ENCODE data around the gene BCAR1. TPM values are rescaled to one million over a fixed set of nuclear protein-coding genes. Genes with fewer than 3 reads are reported as not detected.

The BCAR1 gene
- total and polyA plus RNA-seq, 2 experiments from 2014 or later, result 37.9 to 140 TPM

DNA sequence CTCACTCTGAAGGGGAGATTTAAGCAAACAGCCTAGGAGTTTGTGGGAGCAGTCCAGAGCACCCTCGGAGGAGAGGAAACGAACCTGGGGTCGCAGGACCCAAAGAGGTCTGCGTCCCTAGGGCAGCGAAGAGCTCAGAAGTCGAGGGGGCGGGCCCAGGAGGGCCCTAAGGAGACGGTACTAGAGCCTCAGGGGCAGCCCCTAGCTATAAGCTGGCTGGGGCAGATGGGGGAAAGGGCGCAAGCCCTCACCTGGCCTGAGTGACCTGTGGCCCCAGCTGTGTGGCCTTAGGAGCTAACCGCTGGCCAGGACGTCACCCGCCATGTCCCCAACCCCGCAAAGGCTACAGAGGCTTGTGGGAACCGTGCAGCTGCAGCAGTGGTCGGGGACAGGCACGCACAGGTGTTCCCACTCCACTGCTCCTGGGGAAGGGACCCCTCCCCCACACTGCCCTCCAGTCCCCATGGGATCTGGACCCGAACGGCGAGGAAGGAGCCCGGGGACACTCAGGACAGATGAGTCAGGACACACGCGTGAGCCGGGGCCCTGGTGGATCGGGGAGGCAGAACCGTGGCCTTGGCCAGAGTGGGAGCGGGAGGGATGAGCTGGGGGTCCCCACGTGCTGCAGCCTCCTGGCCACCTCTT lies 42.4 kb downstream of the BCAR1 start:
- Histone ChIP-seq H3K4me2 (no peak overlapping the region), H3K27me3 (ENCODE audit: insufficient read depth) (no peaks in the 10 kb centered on the region), H3K4me3 (no peak overlapping the region), H2AFZ (peak overlapping the region; percentile 28; the same call in 1 of the 2 replicates), H3K27ac (ENCODE audit: low read depth) (no peak overlapping the region), H3K79me2 (replicated peaks; ENCODE audit: insufficient read depth) (no peaks in the 10 kb centered on the region), H3K4me1 (ENCODE audit: insufficient read depth) (no peaks in the 10 kb centered on the region), H3F3A (replicated peaks; ENCODE audit: low read depth) (no peaks in the 10 kb centered on the region), H3K36me3 (ENCODE audit: insufficient read depth) (no peaks in the 10 kb centered on the region), H4K20me1 (replicated peaks; ENCODE audit: insufficient read depth) (0 out of 2 replicates have a peak, but pooled peaks cover 3% of the 10 kb centered on the region), H3K9me2 (ENCODE audit: insufficient read depth) (no peaks in the 10 kb centered on the region)
- Mint-ChIP-seq H3K36me3 (ENCODE audit: low read depth) (no peaks in the 10 kb centered on the region), H3K27ac (no peak overlapping the region), H3K9me3 (no peaks in the 10 kb centered on the region), H3K27me3 (ENCODE audit: insufficient read depth, low read depth, poor library complexity) (peaks cover 2% of the 10 kb centered on the region), H3K4me3 (no peak overlapping the region; the same call in 2 of the 3 replicates), H3K4me1 (peaks cover 6% of the 10 kb centered on the region; the same call in 1 of the 3 replicates)
- ATAC-seq (peak; percentile 54), DNase-seq (ENCODE audit: low spot score) (no peak)
- no peak for TF ChIP-seq JUNB (IDR thresholded peaks at IDR 0.05; ENCODE audit: unreplicated experiment)

DNA sequence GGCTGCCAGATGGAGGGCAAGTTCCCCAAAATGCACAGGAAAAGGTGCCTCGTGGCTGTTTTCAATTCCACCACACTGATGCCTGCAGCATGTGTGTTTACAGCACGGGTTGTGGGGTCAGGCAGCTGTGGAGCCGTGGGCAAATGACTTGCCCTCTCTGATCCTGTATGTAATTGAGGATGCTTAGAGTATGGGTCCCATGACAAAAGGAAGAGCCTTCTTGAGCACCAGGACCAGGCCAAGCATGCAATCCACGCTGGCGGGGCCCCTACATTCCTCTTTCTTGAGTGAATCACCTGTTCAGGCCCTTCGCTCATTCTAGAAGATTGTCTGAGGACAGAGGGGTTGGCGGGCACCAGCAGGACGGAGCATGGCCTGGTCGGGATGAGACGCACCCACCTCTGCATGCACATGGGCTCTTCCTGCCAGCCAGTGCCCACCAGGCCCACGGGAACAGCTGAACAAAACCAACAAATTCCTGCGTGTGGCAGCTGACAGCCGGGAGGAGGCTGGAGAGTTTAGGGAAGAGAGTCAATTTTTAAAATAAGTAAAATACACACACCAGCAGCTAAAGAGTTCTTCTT lies 43.1 kb downstream of the BCAR1 start:
- H3K36me3 Mint-ChIP-seq (ENCODE audit: low read depth), result no peaks in the 10 kb centered on the region
- Histone ChIP-seq H3K27me3 (ENCODE audit: insufficient read depth) (no peaks in the 10 kb centered on the region), H3K9me2 (ENCODE audit: insufficient read depth) (no peaks in the 10 kb centered on the region), H3K4me2 (no peak overlapping the region), H3K27ac (ENCODE audit: low read depth) (no peak overlapping the region), H2AFZ (peak overlapping the region; percentile 28; the same call in 1 of the 2 replicates), H3K36me3 (ENCODE audit: insufficient read depth) (no peaks in the 10 kb centered on the region), H3K4me1 (ENCODE audit: insufficient read depth) (no peaks in the 10 kb centered on the region), H4K20me1 (replicated peaks; ENCODE audit: insufficient read depth) (0 out of 2 replicates have a peak, but pooled peaks cover 3% of the 10 kb centered on the region), H3K79me2 (replicated peaks; ENCODE audit: insufficient read depth) (no peaks in the 10 kb centered on the region), H3F3A (replicated peaks; ENCODE audit: low read depth) (no peaks in the 10 kb centered on the region), H3K4me3 (no peak overlapping the region)
- H3K4me1 Mint-ChIP-seq, result peaks cover 12% of the 10 kb centered on the region; the same call in 2 of the 3 replicates
- no peaks in the 10 kb centered on the region for H3K9me3 Mint-ChIP-seq
- ATAC-seq (no peak), DNase-seq (ENCODE audit: low spot score) (no peak)
- peaks cover 6% of the 10 kb centered on the region for H3K27me3 Mint-ChIP-seq (ENCODE audit: insufficient read depth, low read depth, poor library complexity)
- no peak overlapping the region; the same call in 2 of the 3 replicates for H3K4me3 Mint-ChIP-seq
- H3K27ac Mint-ChIP-seq, result no peak overlapping the region
- no peak for TF ChIP-seq ZNF114 (CRISPR knock-in tag; IDR thresholded peaks at IDR 0.05)
- TF ChIP-seq, protein P1, sequence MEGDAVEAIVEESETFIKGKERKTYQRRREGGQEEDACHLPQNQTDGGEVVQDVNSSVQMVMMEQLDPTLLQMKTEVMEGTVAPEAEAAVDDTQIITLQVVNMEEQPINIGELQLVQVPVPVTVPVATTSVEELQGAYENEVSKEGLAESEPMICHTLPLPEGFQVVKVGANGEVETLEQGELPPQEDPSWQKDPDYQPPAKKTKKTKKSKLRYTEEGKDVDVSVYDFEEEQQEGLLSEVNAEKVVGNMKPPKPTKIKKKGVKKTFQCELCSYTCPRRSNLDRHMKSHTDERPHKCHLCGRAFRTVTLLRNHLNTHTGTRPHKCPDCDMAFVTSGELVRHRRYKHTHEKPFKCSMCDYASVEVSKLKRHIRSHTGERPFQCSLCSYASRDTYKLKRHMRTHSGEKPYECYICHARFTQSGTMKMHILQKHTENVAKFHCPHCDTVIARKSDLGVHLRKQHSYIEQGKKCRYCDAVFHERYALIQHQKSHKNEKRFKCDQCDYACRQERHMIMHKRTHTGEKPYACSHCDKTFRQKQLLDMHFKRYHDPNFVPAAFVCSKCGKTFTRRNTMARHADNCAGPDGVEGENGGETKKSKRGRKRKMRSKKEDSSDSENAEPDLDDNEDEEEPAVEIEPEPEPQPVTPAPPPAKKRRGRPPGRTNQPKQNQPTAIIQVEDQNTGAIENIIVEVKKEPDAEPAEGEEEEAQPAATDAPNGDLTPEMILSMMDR (conservative IDR thresholded peaks at IDR 0.05; ENCODE audit: low read depth in 2 of 2), result no peak
- TF ChIP-seq CREB1 (CRISPR knock-in tag; IDR thresholded peaks at IDR 0.05; ENCODE audit: low read depth), result no peak
- no peak for TF ChIP-seq ZNF331 (CRISPR knock-in tag; IDR thresholded peaks at IDR 0.05; ENCODE audit: low read depth)
- TF ChIP-seq, protein P2, sequence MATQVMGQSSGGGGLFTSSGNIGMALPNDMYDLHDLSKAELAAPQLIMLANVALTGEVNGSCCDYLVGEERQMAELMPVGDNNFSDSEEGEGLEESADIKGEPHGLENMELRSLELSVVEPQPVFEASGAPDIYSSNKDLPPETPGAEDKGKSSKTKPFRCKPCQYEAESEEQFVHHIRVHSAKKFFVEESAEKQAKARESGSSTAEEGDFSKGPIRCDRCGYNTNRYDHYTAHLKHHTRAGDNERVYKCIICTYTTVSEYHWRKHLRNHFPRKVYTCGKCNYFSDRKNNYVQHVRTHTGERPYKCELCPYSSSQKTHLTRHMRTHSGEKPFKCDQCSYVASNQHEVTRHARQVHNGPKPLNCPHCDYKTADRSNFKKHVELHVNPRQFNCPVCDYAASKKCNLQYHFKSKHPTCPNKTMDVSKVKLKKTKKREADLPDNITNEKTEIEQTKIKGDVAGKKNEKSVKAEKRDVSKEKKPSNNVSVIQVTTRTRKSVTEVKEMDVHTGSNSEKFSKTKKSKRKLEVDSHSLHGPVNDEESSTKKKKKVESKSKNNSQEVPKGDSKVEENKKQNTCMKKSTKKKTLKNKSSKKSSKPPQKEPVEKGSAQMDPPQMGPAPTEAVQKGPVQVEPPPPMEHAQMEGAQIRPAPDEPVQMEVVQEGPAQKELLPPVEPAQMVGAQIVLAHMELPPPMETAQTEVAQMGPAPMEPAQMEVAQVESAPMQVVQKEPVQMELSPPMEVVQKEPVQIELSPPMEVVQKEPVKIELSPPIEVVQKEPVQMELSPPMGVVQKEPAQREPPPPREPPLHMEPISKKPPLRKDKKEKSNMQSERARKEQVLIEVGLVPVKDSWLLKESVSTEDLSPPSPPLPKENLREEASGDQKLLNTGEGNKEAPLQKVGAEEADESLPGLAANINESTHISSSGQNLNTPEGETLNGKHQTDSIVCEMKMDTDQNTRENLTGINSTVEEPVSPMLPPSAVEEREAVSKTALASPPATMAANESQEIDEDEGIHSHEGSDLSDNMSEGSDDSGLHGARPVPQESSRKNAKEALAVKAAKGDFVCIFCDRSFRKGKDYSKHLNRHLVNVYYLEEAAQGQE (IDR thresholded peaks at IDR 0.05; ENCODE audit: unreplicated experiment), result no peak
- TF ChIP-seq EZH2 (IDR thresholded peaks at IDR 0.05; ENCODE audit: low read depth, unreplicated experiment), result no peak
- no peak for TF ChIP-seq JUNB (IDR thresholded peaks at IDR 0.05; ENCODE audit: unreplicated experiment)
- no peak for TF ChIP-seq NANOG (IDR thresholded peaks at IDR 0.05; ENCODE audit: borderline replicate concordance)
